CD4-positive, alpha-beta T cell (primary cell): Measurements from ENCODE around the gene TSPAN11. TPM values are rescaled to one million over a fixed set of nuclear protein-coding genes. Genes with fewer than 3 reads are reported as not detected.
"Not testable (repeated sequence)": the region's sequence is repeated elsewhere in the genome, so short reads cannot be mapped to it uniquely, and the experiment has no call there.

ENCODE experiments used
- ATAC-seq: fragments of 200-7000 bp; cut with Tn5 transposase; one replicate; pipeline ENCODE4 v1.10.0; 2022; ENCODE audit warnings: mild to moderate bottlenecking; ENCODE audit not compliant: poor library complexity
- CTCF ChIA-PET: fragments of 350-600 bp; sonication (Branson Sonifier 250); formaldehyde crosslinking; loops from one replicate; lab custom pipeline; 2021; ENCODE audit warnings: antibody characterized with exemption, inconsistent platforms; lab: Charles Lee
- POLR2A ChIA-PET: fragments of 350-600 bp; sonication (Branson Sonifier 250); formaldehyde crosslinking; loops from one replicate; lab custom pipeline; 2021; ENCODE audit warnings: antibody characterized with exemption, inconsistent platforms; lab: Charles Lee
- DNase-seq, 14 experiments: peaks; one replicate each; pipeline ENCODE4 v3.0.0-alpha.2; 2013 to 2020; ENCODE audit warnings: mixed read lengths in 2 of 14
- H3K27ac ChIP-seq, 2 donors: one replicate each; pipeline versions ENCODE4 v1.5.1 to v1.7.0; 2013; ENCODE audit warnings: low read length in 2 of 2, low read depth in 1 of 2, mild to moderate bottlenecking in 1 of 2
- H3K27me3 ChIP-seq, 2 experiments: 1 replicate in 1 of 2; 2 replicates in 1 of 2; pipeline versions ENCODE4 v1.6.1 to v1.7.0; 2013; ENCODE audit warnings: low read length in 2 of 2, control low read depth in 1 of 2, mild to moderate bottlenecking in 1 of 2, moderate library complexity in 1 of 2; ENCODE audit not compliant: insufficient read depth in 2 of 2, control insufficient read depth in 1 of 2
- H3K36me3 ChIP-seq: one replicate; pipeline ENCODE4 v1.6.1; 2013; ENCODE audit warnings: low read length, control low read depth; ENCODE audit not compliant: insufficient read depth
- H3K4me1 ChIP-seq: one replicate; pipeline ENCODE4 v1.6.1; 2013; ENCODE audit warnings: low read length, control low read depth; ENCODE audit not compliant: insufficient read depth
- H3K4me3 ChIP-seq: one replicate; pipeline ENCODE4 v1.5.1; 2013; ENCODE audit warnings: mild to moderate bottlenecking, low read length, moderate library complexity
- H3K9me3 ChIP-seq, 2 experiments: 1 replicate in 1 of 2; 2 replicates in 1 of 2; pipeline versions ENCODE4 v1.6.1 to v1.7.0; 2013; ENCODE audit warnings: low read length in 2 of 2, mild to moderate bottlenecking in 2 of 2, control low read depth in 1 of 2, moderate library complexity in 1 of 2; ENCODE audit not compliant: control insufficient read depth in 1 of 2, insufficient read depth in 1 of 2
- H3K27ac Mint-ChIP-seq: one replicate; pipeline ENCODE4 v1.8.0; 2020; ENCODE audit warnings: mixed read lengths
- H3K27me3 Mint-ChIP-seq: one replicate; pipeline ENCODE4 v1.8.0; 2021; ENCODE audit warnings: mixed read lengths
- H3K36me3 Mint-ChIP-seq: one replicate; pipeline ENCODE4 v1.8.0; 2021; ENCODE audit warnings: low read depth, mixed read lengths
- H3K4me1 Mint-ChIP-seq: one replicate; pipeline ENCODE4 v1.8.0; 2021; ENCODE audit warnings: low read depth, mixed read lengths
- H3K4me3 Mint-ChIP-seq: one replicate; pipeline ENCODE4 v1.8.0; 2020; ENCODE audit warnings: mild to moderate bottlenecking, mixed read lengths
- H3K9me3 Mint-ChIP-seq: one replicate; pipeline ENCODE4 v1.8.0; 2020; ENCODE audit warnings: mixed read lengths
- intact Hi-C, 2 experiments: fragments of 100-400 bp; cut with DNase I in 1 of 2; cut with micrococcal nuclease in 1 of 2; formaldehyde crosslinking; loops; one replicate each; pipeline versions ENCODE4 v1.15.1 to v1.9.0; 2023 to 2025; cut with DNase I, micrococcal nuclease
- total RNA-seq, 174 experiments: library from RNA in 2 of 174; stranded (reverse) in 2 of 174; gene quantifications; one replicate each; pipeline ENCODE4 v1.2.3 and lab custom pipeline; 2021 to 2026
- TF ChIP-seq, protein P1 (sequence below): fragments of 200-600 bp; IDR thresholded peaks from one replicate; pipeline ENCODE4 v1.8.0; 2022; ENCODE audit warnings: antibody characterized with exemption, mild to moderate bottlenecking

TSPAN11 gene
- total RNA-seq, 2 experiments from 2014 or later: not detected

- Histone ChIP-seq H3K4me3 (no peak overlapping the region), H3K27me3 (no peaks in the 10 kb centered on the region), H3K4me1 (no peaks in the 10 kb centered on the region), H3K9me3 (no peaks in the 10 kb centered on the region), H3K36me3 (no peaks in the 10 kb centered on the region), H3K27ac (no peak overlapping the region)
- Mint-ChIP-seq H3K36me3 (no peaks in the 10 kb centered on the region), H3K4me3 (no peak overlapping the region), H3K4me1 (no peaks in the 10 kb centered on the region), H3K27me3 (peaks cover 6% of the 10 kb centered on the region), H3K27ac (no peak overlapping the region), H3K9me3 (no peaks in the 10 kb centered on the region)
- no peak for ATAC-seq
- CTCF ChIA-PET: no interaction called here
- intact Hi-C loops: no loop called here
- TF ChIP-seq, protein P1, sequence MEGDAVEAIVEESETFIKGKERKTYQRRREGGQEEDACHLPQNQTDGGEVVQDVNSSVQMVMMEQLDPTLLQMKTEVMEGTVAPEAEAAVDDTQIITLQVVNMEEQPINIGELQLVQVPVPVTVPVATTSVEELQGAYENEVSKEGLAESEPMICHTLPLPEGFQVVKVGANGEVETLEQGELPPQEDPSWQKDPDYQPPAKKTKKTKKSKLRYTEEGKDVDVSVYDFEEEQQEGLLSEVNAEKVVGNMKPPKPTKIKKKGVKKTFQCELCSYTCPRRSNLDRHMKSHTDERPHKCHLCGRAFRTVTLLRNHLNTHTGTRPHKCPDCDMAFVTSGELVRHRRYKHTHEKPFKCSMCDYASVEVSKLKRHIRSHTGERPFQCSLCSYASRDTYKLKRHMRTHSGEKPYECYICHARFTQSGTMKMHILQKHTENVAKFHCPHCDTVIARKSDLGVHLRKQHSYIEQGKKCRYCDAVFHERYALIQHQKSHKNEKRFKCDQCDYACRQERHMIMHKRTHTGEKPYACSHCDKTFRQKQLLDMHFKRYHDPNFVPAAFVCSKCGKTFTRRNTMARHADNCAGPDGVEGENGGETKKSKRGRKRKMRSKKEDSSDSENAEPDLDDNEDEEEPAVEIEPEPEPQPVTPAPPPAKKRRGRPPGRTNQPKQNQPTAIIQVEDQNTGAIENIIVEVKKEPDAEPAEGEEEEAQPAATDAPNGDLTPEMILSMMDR: no peak
- POLR2A ChIA-PET: no interaction called here
- DNase-seq: no peak
These were observed 95.4 kb downstream of the TSPAN11 start for GRCh38 chr12:31021809-31022494.

DNA sequence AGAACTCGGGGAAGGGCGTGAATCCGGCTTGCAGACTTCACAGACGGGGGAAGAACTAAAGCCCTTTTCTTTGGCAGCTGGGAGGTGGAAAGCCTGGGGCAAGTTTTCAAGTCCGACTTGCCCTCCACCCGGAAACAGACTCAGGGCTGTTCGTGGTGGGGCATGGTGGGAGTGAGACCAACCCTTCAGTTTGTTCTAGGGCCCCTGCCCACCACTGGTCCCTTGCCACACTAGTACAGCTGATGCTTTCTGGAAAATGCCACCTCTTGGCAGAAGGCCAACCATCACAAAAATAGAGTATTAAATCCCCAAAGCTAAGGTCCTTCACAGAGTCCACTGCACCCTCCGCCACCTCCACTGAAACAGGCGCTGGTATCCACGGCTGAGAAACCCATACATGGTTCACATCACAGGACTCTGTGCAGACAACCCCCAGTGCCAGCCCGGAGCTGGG lies 96.8 kb downstream of the TSPAN11 start:
- no peaks in the 10 kb centered on the region for H3K9me3 Mint-ChIP-seq
- H3K27me3 Mint-ChIP-seq: peaks cover 6% of the 10 kb centered on the region
- H3K27me3 ChIP-seq: no peaks in the 10 kb centered on the region
- ChIA-PET POLR2A (no interaction called here), CTCF (no interaction called here)
- intact Hi-C loops: no loop called here
- H3K4me1 Mint-ChIP-seq: no peaks in the 10 kb centered on the region
- DNase-seq (no peak), ATAC-seq (no peak)
- H3K36me3 Mint-ChIP-seq: no peaks in the 10 kb centered on the region
- H3K9me3 ChIP-seq: no peaks in the 10 kb centered on the region
- H3K4me3 ChIP-seq: no peak overlapping the region
- TF ChIP-seq, protein P1: no peak
- H3K27ac Mint-ChIP-seq: no peak overlapping the region
- H3K4me3 Mint-ChIP-seq: no peak overlapping the region
- no peaks in the 10 kb centered on the region for H3K4me1 ChIP-seq
- H3K36me3 ChIP-seq: no peaks in the 10 kb centered on the region
- H3K27ac ChIP-seq: no peak overlapping the region

- no peaks in the 10 kb centered on the region for H3K9me3 Mint-ChIP-seq
- no peaks in the 10 kb centered on the region for H3K4me1 ChIP-seq
- DNase-seq (no peak), ATAC-seq (no peak)
- TF ChIP-seq, protein P1: no peak
- no peak overlapping the region for H3K27ac Mint-ChIP-seq
- H3K27me3 ChIP-seq: no peaks in the 10 kb centered on the region
- intact Hi-C loops: no loop called here
- CTCF ChIA-PET: no interaction called here
- POLR2A ChIA-PET: no interaction called here
- no peak overlapping the region for H3K4me3 ChIP-seq
- H3K36me3 ChIP-seq: no peaks in the 10 kb centered on the region
- peaks cover 6% of the 10 kb centered on the region for H3K27me3 Mint-ChIP-seq
- no peak overlapping the region for H3K27ac ChIP-seq
- H3K9me3 ChIP-seq: no peaks in the 10 kb centered on the region
- no peaks in the 10 kb centered on the region for H3K4me1 Mint-ChIP-seq
- H3K4me3 Mint-ChIP-seq: no peak overlapping the region
- no peaks in the 10 kb centered on the region for H3K36me3 Mint-ChIP-seq
These were observed 99.7 kb downstream of the TSPAN11 start for GRCh38 chr12:31026202-31026601.

DNA sequence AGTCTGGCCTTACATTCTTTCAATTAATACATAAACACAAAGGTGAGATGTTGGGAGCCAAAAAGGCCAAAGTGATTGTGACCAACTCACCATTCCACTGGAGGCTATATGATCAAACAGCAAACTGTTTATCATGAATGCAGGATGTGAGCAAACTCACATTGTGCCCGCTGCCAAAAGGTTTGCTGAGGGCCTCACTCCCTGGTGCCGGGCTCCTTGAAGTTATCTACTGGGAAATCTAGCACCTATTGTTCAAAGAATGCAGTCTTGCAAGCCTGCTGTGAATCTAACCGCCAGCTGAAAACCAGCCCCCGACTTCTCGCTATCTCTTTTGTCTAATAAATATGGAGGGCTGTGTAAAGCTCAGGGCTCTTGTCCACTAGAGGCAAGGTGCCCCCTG lies 100.5 kb downstream of the TSPAN11 start:
- H3K4me3 Mint-ChIP-seq, H3K36me3 Mint-ChIP-seq, H3K4me1 Mint-ChIP-seq, H3K4me1 ChIP-seq, H3K27me3 ChIP-seq, H3K36me3 ChIP-seq, H3K9me3 ChIP-seq, POLR2A ChIA-PET, H3K9me3 Mint-ChIP-seq, intact Hi-C loops, DNase-seq, CTCF ChIA-PET, H3K27ac Mint-ChIP-seq, H3K27me3 Mint-ChIP-seq, ATAC-seq, H3K27ac ChIP-seq, H3K4me3 ChIP-seq: not testable (repeated sequence)
